AG09309 (cell line): Measurements from ENCODE around the gene CDKAL1.
"Not testable (repeated sequence)": the region's sequence is repeated elsewhere in the genome, so short reads cannot be mapped to it uniquely, and the experiment has no call there.

Experiments
- DNase-seq: peaks from one replicate; pipeline ENCODE4 v3.0.0-alpha.2; 2010; ENCODE audit warnings: low read depth
- H3K4me3 ChIP-seq: 2 replicates; pipeline ENCODE4 v1.5.1; 2011; ENCODE audit warnings: mild to moderate bottlenecking, low read depth, low read length, moderate library complexity; ENCODE audit not compliant: control insufficient read depth
- CTCF ChIP-seq: IDR thresholded peaks from 2 replicates; pipeline ENCODE4 v1.5.1; 2011; ENCODE audit warnings: mild to moderate bottlenecking, low read depth, low read length, inconsistent platforms; ENCODE audit not compliant: insufficient read depth, control insufficient read depth; ENCODE audit errors: missing control alignments

CDKAL1 gene

GRCh38 chr6:20605061-20605460, 70.8 kb downstream of the CDKAL1 start:
- DNase-seq, result no peak
- H3K4me3 ChIP-seq, result no peak overlapping the region
- no peak for TF ChIP-seq CTCF

- peak; percentile 51 for DNase-seq
Observed at GRCh38 chr6:20605581-20605980, 71.3 kb downstream of the CDKAL1 start.

GRCh38 chr6:20606831-20607230, 72.6 kb downstream of the CDKAL1 start:
- no peak for TF ChIP-seq CTCF
- DNase-seq, result no peak
- H3K4me3 ChIP-seq, result no peak overlapping the region

More at GRCh38 chr6:20605581-20605980, 71.3 kb downstream of the CDKAL1 start:
- H3K4me3 ChIP-seq, result no peak overlapping the region
- TF ChIP-seq CTCF, result no peak

- no peak for TF ChIP-seq CTCF
- no peak for DNase-seq
- H3K4me3 ChIP-seq, result no peak overlapping the region
Observed at GRCh38 chr6:20608356-20608755, 74.1 kb downstream of the CDKAL1 start.

GRCh38 chr6:20608905-20609304, 74.6 kb downstream of the CDKAL1 start:
- H3K4me3 ChIP-seq, result no peak overlapping the region
- no peak for DNase-seq
- no peak for TF ChIP-seq CTCF

- H3K4me3 ChIP-seq, DNase-seq: not testable (repeated sequence)
Observed at GRCh38 chr6:20609924-20610323, 75.7 kb downstream of the CDKAL1 start.

- no peak for DNase-seq
- no peak for TF ChIP-seq CTCF
- H3K4me3 ChIP-seq, result no peak overlapping the region
Observed at GRCh38 chr6:20610636-20611370, 76.5 kb downstream of the CDKAL1 start.

- not testable (repeated sequence) for H3K4me3 ChIP-seq, DNase-seq
Observed at GRCh38 chr6:20617537-20617936, 83.3 kb downstream of the CDKAL1 start.
